ENCODE measurements around the gene BCL2L15.

BCL2L15 gene

GRCh38 chr1:113887402-113888175 lies at the start of gene BCL2L15:
TSS of gene BCL2L15 (minus strand) at chr1:113887581. CDS start at chr1:113887375, 206 bp downstream.
- Histone ChIP-seq H3K9me3 (ENCODE audit: control insufficient read depth, insufficient read depth, low read length) (no peaks in the 10 kb centered on the region), H3K9ac (ENCODE audit: low read depth, low read length) (no peak within 1 kb of the TSS), H3K36me3 (ENCODE audit: insufficient read depth, low read length) (no peaks in the 10 kb centered on the region), H3K4me1 (ENCODE audit: insufficient read depth, low read length) (no peaks in the 10 kb centered on the region)

GRCh38 chr1:113937146-113937545 lies 49.8 kb upstream of the BCL2L15 start:
- Histone ChIP-seq H3K4me1 (ENCODE audit: insufficient read depth, low read length) (peaks cover 9% of the 10 kb centered on the region; the same call in 1 of the 2 replicates), H3K9ac (ENCODE audit: low read depth, low read length) (no peak overlapping the region), H3K36me3 (ENCODE audit: insufficient read depth, low read length) (0 out of 2 replicates have a peak, but pooled peaks cover 6% of the 10 kb centered on the region), H3K9me3 (ENCODE audit: control insufficient read depth, insufficient read depth, low read length) (no peaks in the 10 kb centered on the region)

GRCh38 chr1:113935970-113936369 lies 48.6 kb upstream of the BCL2L15 start:
- Histone ChIP-seq H3K36me3 (ENCODE audit: insufficient read depth, low read length) (0 out of 2 replicates have a peak, but pooled peaks cover 2% of the 10 kb centered on the region), H3K4me1 (ENCODE audit: insufficient read depth, low read length) (peaks cover 9% of the 10 kb centered on the region; the same call in 1 of the 2 replicates), H3K9ac (ENCODE audit: low read depth, low read length) (no peak overlapping the region), H3K9me3 (ENCODE audit: control insufficient read depth, insufficient read depth, low read length) (no peaks in the 10 kb centered on the region)

GRCh38 chr1:113935176-113935575 lies 47.8 kb upstream of the BCL2L15 start:
- Histone ChIP-seq H3K36me3 (ENCODE audit: insufficient read depth, low read length) (no peaks in the 10 kb centered on the region), H3K9ac (ENCODE audit: low read depth, low read length) (no peak overlapping the region), H3K9me3 (ENCODE audit: control insufficient read depth, insufficient read depth, low read length) (no peaks in the 10 kb centered on the region), H3K4me1 (ENCODE audit: insufficient read depth, low read length) (peaks cover 9% of the 10 kb centered on the region; the same call in 1 of the 2 replicates)

GRCh38 chr1:113934511-113935055 lies 47.2 kb upstream of the BCL2L15 start:
- no peak overlapping the region for H3K9ac ChIP-seq (ENCODE audit: low read depth, low read length)
- H3K36me3 ChIP-seq (ENCODE audit: insufficient read depth, low read length): no peaks in the 10 kb centered on the region
- peaks cover 9% of the 10 kb centered on the region; the same call in 1 of the 2 replicates for H3K4me1 ChIP-seq (ENCODE audit: insufficient read depth, low read length)
- H3K9me3 ChIP-seq (ENCODE audit: control insufficient read depth, insufficient read depth, low read length): no peaks in the 10 kb centered on the region

GRCh38 chr1:113934006-113934405 lies 46.6 kb upstream of the BCL2L15 start:
- no peaks in the 10 kb centered on the region for H3K9me3 ChIP-seq (ENCODE audit: control insufficient read depth, insufficient read depth, low read length)
- H3K4me1 ChIP-seq (ENCODE audit: insufficient read depth, low read length): peaks cover 9% of the 10 kb centered on the region; the same call in 1 of the 2 replicates
- no peak overlapping the region for H3K9ac ChIP-seq (ENCODE audit: low read depth, low read length)
- H3K36me3 ChIP-seq (ENCODE audit: insufficient read depth, low read length): no peaks in the 10 kb centered on the region

GRCh38 chr1:113931451-113931851 lies 44.1 kb upstream of the BCL2L15 start:
- Histone ChIP-seq H3K36me3 (ENCODE audit: insufficient read depth, low read length) (no peaks in the 10 kb centered on the region), H3K9ac (ENCODE audit: low read depth, low read length) (no peak overlapping the region), H3K4me1 (ENCODE audit: insufficient read depth, low read length) (peaks cover 7% of the 10 kb centered on the region; the same call in 1 of the 2 replicates), H3K9me3 (ENCODE audit: control insufficient read depth, insufficient read depth, low read length) (no peaks in the 10 kb centered on the region)

- no peaks in the 10 kb centered on the region for H3K9me3 ChIP-seq (ENCODE audit: control insufficient read depth, insufficient read depth, low read length)
- H3K4me1 ChIP-seq (ENCODE audit: insufficient read depth, low read length): 0 out of 2 replicates have a peak, but pooled peaks cover 2% of the 10 kb centered on the region
- peak overlapping the region; percentile 68 for H3K9ac ChIP-seq (ENCODE audit: low read depth, low read length)
- H3K36me3 ChIP-seq (ENCODE audit: insufficient read depth, low read length): no peaks in the 10 kb centered on the region
Measured at GRCh38 chr1:113930499-113931161, 43.2 kb upstream of the BCL2L15 start.

GRCh38 chr1:113929750-113930498 lies 42.5 kb upstream of the BCL2L15 start:
- Histone ChIP-seq H3K4me1 (ENCODE audit: insufficient read depth, low read length) (0 out of 2 replicates have a peak, but pooled peaks cover 2% of the 10 kb centered on the region), H3K9me3 (ENCODE audit: control insufficient read depth, insufficient read depth, low read length) (no peaks in the 10 kb centered on the region), H3K36me3 (ENCODE audit: insufficient read depth, low read length) (no peaks in the 10 kb centered on the region), H3K9ac (ENCODE audit: low read depth, low read length) (peak overlapping the region; percentile 68)

- Histone ChIP-seq H3K4me1 (ENCODE audit: insufficient read depth, low read length) (0 out of 2 replicates have a peak, but pooled peaks cover 2% of the 10 kb centered on the region), H3K36me3 (ENCODE audit: insufficient read depth, low read length) (no peaks in the 10 kb centered on the region)
Measured at GRCh38 chr1:113928941-113929749, 41.8 kb upstream of the BCL2L15 start, which contains the start of gene HIPK1. TSS of gene HIPK1 (plus strand) at chr1:113929324.

GRCh38 chr1:113928187-113928930 lies 41.0 kb upstream of the BCL2L15 start:
- Histone ChIP-seq H3K9ac (ENCODE audit: low read depth, low read length) (peak overlapping the region; percentile 68; the same call in 1 of the 2 replicates), H3K36me3 (ENCODE audit: insufficient read depth, low read length) (no peaks in the 10 kb centered on the region), H3K4me1 (ENCODE audit: insufficient read depth, low read length) (0 out of 2 replicates have a peak, but pooled peaks cover 2% of the 10 kb centered on the region), H3K9me3 (ENCODE audit: control insufficient read depth, insufficient read depth, low read length) (no peaks in the 10 kb centered on the region)

More at GRCh38 chr1:113928941-113929749, 41.8 kb upstream of the BCL2L15 start, which contains the start of gene HIPK1:
- Histone ChIP-seq H3K9ac (ENCODE audit: low read depth, low read length) (peak within 1 kb of the TSS; percentile 68), H3K9me3 (ENCODE audit: control insufficient read depth, insufficient read depth, low read length) (no peaks in the 10 kb centered on the region)

- H3K9ac ChIP-seq (ENCODE audit: low read depth, low read length): no peak overlapping the region
- no peaks in the 10 kb centered on the region for H3K36me3 ChIP-seq (ENCODE audit: insufficient read depth, low read length)
- 0 out of 2 replicates have a peak, but pooled peaks cover 2% of the 10 kb centered on the region for H3K4me1 ChIP-seq (ENCODE audit: insufficient read depth, low read length)
- no peaks in the 10 kb centered on the region for H3K9me3 ChIP-seq (ENCODE audit: control insufficient read depth, insufficient read depth, low read length)
Measured at GRCh38 chr1:113924473-113924872, 37.1 kb upstream of the BCL2L15 start.

GRCh38 chr1:113922957-113923356 lies 35.6 kb upstream of the BCL2L15 start:
- Histone ChIP-seq H3K4me1 (ENCODE audit: insufficient read depth, low read length) (no peaks in the 10 kb centered on the region), H3K36me3 (ENCODE audit: insufficient read depth, low read length) (no peaks in the 10 kb centered on the region), H3K9ac (ENCODE audit: low read depth, low read length) (no peak overlapping the region), H3K9me3 (ENCODE audit: control insufficient read depth, insufficient read depth, low read length) (no peaks in the 10 kb centered on the region)

Measured in ES-I3 (cell line).